Measurements from ENCODE around the gene SEPTIN12. TPM values are rescaled to one million over a fixed set of nuclear protein-coding genes. Genes with fewer than 3 reads are reported as not detected.

Gene SEPTIN12
- total and polyA plus RNA-seq, 2 of the 8 experiments (the other 6 are each of a cell fraction or from before 2014, with no cell fraction given) = 0.24 TPM; not detected in 1

DNA sequence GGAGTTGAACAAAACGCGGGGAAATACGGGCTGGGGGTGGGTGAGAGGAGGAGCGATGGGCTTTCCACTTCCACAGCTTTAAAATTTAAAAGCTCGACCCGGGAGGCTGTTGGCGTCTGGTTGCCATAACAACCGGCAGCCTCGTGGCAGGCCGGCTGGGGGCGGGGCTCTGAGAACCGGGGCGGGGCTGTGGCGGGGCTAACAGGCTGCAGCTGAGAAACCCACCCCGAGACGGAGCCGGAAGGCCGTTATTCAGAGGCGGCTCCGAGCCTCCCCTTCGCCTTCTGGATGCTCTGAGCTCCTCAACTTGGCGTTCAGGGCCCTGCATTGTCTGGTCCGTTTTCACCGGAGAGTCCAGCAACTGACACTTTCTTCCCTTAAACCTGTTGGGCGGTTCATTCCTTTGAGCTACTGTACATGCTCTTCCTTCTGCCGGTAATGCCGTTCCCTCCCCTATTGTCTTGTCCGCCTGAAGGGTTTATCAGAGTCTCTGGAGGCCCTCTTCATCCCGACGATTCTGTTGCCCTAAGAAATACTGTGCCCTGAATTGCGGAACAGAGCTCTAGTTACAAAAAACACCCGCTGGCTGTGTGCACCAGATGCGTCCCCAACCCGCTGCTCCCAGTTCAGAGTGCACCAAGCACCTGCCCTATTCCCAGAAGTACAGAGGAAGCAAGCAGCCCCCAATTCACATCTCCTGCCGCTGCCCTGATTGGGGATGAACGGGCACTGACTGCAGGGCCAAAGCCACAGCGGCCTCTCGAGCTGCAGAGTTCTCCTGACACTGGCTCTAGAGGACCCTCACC is 53.2 kb downstream of the SEPTIN12 start:
- Histone ChIP-seq H2AFZ (ENCODE audit: low read length) (peak overlapping the region; percentile 95), H2BK120ac (replicated peaks; ENCODE audit: low read depth, low read length) (no peak overlapping the region), H3K23me2 (ENCODE audit: low read depth, low read length) (peaks cover 10% of the 10 kb centered on the region; the same call in 1 of the 2 replicates), H2BK12ac (ENCODE audit: low read depth, low read length) (no peak overlapping the region), H3K14ac (ENCODE audit: insufficient read length) (no peak overlapping the region), H3K23ac (ENCODE audit: insufficient read length) (no peak overlapping the region), H4K8ac (ENCODE audit: extremely low read depth, insufficient read depth, low read length) (peak overlapping the region; percentile 69; the same call in 1 of the 2 replicates), H4K91ac (replicated peaks; ENCODE audit: insufficient read length, low read length) (no peak overlapping the region), H3K27me3 (replicated peaks in 1 of 4; ENCODE audit: control insufficient read depth in 3 of 4, extremely low read depth in 1 of 4, insufficient read depth in 3 of 4, low read length in 3 of 4) (peaks cover 0 to 4% (median under 1%) of the 10 kb centered on the region in 4 experiments; a peak in 2 of 7 replicates), H2BK5ac (ENCODE audit: low read depth, low read length) (0 out of 2 replicates have a peak overlapping the region, but pooled peaks have one; percentile 24), H3K9me3 (ENCODE audit: insufficient read depth in 2 of 2, low read depth in 1 of 2, low read length in 1 of 2) (no peaks in the 10 kb centered on the region), H4K5ac (ENCODE audit: insufficient read length, low read depth, low read length) (peak overlapping the region; percentile 50), H3K36me3 (ENCODE audit: control insufficient read depth in 2 of 4, insufficient read depth in 4 of 4, low read length in 3 of 4) (peaks cover 0 to 5% (median under 1%) of the 10 kb centered on the region in 4 experiments; a peak in 5 of 8 replicates), H2BK20ac (ENCODE audit: low read length) (no peak overlapping the region), H3K4me3 (ENCODE audit: extremely low read depth in 1 of 4, insufficient read depth in 2 of 4, low read depth in 3 of 4, low read length in 4 of 4) (peak overlapping the region; percentile 59 to 97 (median 92)), H3K79me1 (ENCODE audit: low read depth, low read length) (peaks cover 5% of the 10 kb centered on the region; the same call in 1 of the 2 replicates), H2AK5ac (ENCODE audit: low read depth, low read length) (no peak overlapping the region), H3K79me2 (ENCODE audit: control insufficient read depth in 1 of 2, insufficient read depth in 2 of 2, low read length in 2 of 2) (peaks cover 4 to 26% of the 10 kb centered on the region in 2 experiments; a peak in 3 of 4 replicates), H3K56ac (replicated peaks; ENCODE audit: insufficient read length, low read depth, low read length) (no peak overlapping the region), H3K4me1 (replicated peaks in 1 of 4; ENCODE audit: control insufficient read depth in 3 of 4, insufficient read depth in 4 of 4, low read length in 3 of 4) (peaks cover 0 to 4% (median 0%) of the 10 kb centered on the region in 4 experiments; a peak in 2 of 7 replicates), H3K27ac (ENCODE audit: low read depth, low read length) (no peak overlapping the region), H3K9ac (replicated peaks in 1 of 4; ENCODE audit: extremely low read depth in 1 of 4, low read depth in 3 of 4, low read length in 3 of 4) (peak overlapping the region in 3 of 4 experiments; percentile 41 to 54 (median 52); a peak in 6 of 7 replicates), H4K20me1 (replicated peaks in 1 of 2; ENCODE audit: control insufficient read depth in 1 of 2, insufficient read depth in 2 of 2, low read length in 2 of 2) (peaks cover 0 to 2% of the 10 kb centered on the region in 2 experiments), H3K4me2 (ENCODE audit: insufficient read depth in 1 of 2, low read depth in 2 of 2, low read length in 2 of 2) (peak overlapping the region; percentile 85 to 92), H2BK15ac (ENCODE audit: low read length) (no peak overlapping the region), H3K18ac (ENCODE audit: extremely low read depth, low read length) (no peak overlapping the region), H3K4ac (replicated peaks; ENCODE audit: insufficient read length, low read depth, low read length) (peak overlapping the region; percentile 0)
- ChIA-PET POLR2A (ENCODE audit: partially characterized antibody) (interaction anchor here (0.5 to 5.0 kb wide), 14 partner anchors 9 to 201 kb away, joined by 3 to 30 read pairs (median 6); partner anchors contain the start of genes GLYR1, NUDT16L1, ROGDI and UBN1), CTCF (ENCODE audit: partially characterized antibody) (interaction anchor here (0.7 to 2.3 kb wide), 11 partner anchors 9 to 223 kb away, joined by 3 to 9 read pairs (median 3); partner anchors contain the start of gene NUDT16L1)
- FAIRE-seq (no peak), DNase-seq (ENCODE audit: low read depth in 1 of 2, low spot score in 2 of 2) (peak in 1 of 2 experiments; percentile 96)
- 10% methylated on average over 31 of the region's 38 CpGs; no CpG with 5 or more reads in 1 of the 2 experiments for WGBS, 2 experiments (ENCODE audit: extremely low coverage in 1 of 2, insufficient coverage in 1 of 2, insufficient read length in 1 of 2, insufficient replicate concordance in 2 of 2, low coverage in 1 of 2, low lambda C conversion rate in 2 of 2, missing lambda C conversion rate in 1 of 2)
- TF ChIP-seq, protein P1, sequence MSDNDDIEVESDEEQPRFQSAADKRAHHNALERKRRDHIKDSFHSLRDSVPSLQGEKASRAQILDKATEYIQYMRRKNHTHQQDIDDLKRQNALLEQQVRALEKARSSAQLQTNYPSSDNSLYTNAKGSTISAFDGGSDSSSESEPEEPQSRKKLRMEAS (IDR thresholded peaks at IDR 0.05) = peak; percentile 79
- TF ChIP-seq NANOG (IDR thresholded peaks at IDR 0.05; ENCODE audit: insufficient read depth, low read depth, low read length, poor library complexity, severe bottlenecking) (no peak), KDM4A (IDR thresholded peaks at IDR 0.05; ENCODE audit: low read depth, low read length, severe bottlenecking) (peak; percentile 24), POLR2A (IDR thresholded peaks at IDR 0.05; ENCODE audit: control extremely low read depth in 1 of 2, low read depth in 2 of 2, low read length in 2 of 2) (peak in 1 of 2 experiments; percentile 42; a peak in 1 of 3 replicates), GTF2F1 (IDR thresholded peaks at IDR 0.05; ENCODE audit: borderline replicate concordance, low read depth, low read length) (no peak), SIN3A (conservative IDR thresholded peaks at IDR 0.05 in 1 of 2, IDR thresholded peaks at IDR 0.05 in 1 of 2; ENCODE audit: low read depth in 1 of 2, low read length in 2 of 2) (peak; percentile 91 to 95), KDM1A (IDR thresholded peaks at IDR 0.05; ENCODE audit: borderline replicate concordance, low read length) (peak; percentile 81; the same call in 1 of the 2 replicates), TAF1 (IDR thresholded peaks at IDR 0.05; ENCODE audit: low read depth, low read length) (peak; percentile 39; the same call in 1 of the 2 replicates), BCL11A (IDR thresholded peaks at IDR 0.05; ENCODE audit: low read depth in 2 of 2, low read length in 2 of 2) (no peak)

All from H1 (cell line).